Coronary artery (tissue), 2 donors: ENCODE measurements around the gene ARFGAP1.

Source experiments
- DNase-seq: peaks from one replicate; pipeline ENCODE4 v3.0.0-alpha.2; 2017; ENCODE audit warnings: low spot score
- H3K27ac ChIP-seq, 2 donors: fragments of 200-600 bp; sonication (generic); one replicate each; pipeline ENCODE4 v1.5.1; 2016 to 2019
- H3K4me3 ChIP-seq: fragments of 200-600 bp; sonication (generic); 2 replicates; pipeline ENCODE4 v1.5.1; 2016; ENCODE audit warnings: mild to moderate bottlenecking, moderate library complexity
- TF ChIP-seq, protein P1 (sequence below): fragments of 200-600 bp; sonication (generic); IDR thresholded peaks from one replicate; pipeline ENCODE4 v1.5.1; 2019; ENCODE audit warnings: antibody characterized with exemption

Gene ARFGAP1

DNA sequence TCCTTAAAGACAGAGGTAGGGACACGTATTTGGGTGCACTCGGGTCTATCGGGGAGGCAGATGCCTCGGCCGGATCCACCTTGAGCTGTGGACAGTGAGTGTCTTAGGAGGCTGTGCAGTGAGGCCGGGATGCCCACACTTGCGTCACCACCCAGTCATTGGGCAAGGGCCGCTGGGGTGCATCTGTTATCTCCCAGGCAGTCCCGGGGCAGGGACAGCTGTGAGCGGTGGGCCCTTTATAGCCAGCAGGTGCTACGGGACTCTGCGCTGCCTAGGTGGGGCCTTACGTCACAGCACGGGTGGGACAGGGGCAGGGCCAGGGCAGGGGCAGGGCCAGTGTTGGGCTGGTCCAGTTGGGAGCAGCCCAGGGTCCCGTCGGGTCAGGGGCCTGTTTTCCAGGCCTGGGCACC, 19.7 kb downstream of the ARFGAP1 start:
- DNase-seq = no peak
- TF ChIP-seq, protein P1, sequence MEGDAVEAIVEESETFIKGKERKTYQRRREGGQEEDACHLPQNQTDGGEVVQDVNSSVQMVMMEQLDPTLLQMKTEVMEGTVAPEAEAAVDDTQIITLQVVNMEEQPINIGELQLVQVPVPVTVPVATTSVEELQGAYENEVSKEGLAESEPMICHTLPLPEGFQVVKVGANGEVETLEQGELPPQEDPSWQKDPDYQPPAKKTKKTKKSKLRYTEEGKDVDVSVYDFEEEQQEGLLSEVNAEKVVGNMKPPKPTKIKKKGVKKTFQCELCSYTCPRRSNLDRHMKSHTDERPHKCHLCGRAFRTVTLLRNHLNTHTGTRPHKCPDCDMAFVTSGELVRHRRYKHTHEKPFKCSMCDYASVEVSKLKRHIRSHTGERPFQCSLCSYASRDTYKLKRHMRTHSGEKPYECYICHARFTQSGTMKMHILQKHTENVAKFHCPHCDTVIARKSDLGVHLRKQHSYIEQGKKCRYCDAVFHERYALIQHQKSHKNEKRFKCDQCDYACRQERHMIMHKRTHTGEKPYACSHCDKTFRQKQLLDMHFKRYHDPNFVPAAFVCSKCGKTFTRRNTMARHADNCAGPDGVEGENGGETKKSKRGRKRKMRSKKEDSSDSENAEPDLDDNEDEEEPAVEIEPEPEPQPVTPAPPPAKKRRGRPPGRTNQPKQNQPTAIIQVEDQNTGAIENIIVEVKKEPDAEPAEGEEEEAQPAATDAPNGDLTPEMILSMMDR = no peak
- H3K4me3 ChIP-seq = no peak overlapping the region
- no peak overlapping the region for H3K27ac ChIP-seq

DNA sequence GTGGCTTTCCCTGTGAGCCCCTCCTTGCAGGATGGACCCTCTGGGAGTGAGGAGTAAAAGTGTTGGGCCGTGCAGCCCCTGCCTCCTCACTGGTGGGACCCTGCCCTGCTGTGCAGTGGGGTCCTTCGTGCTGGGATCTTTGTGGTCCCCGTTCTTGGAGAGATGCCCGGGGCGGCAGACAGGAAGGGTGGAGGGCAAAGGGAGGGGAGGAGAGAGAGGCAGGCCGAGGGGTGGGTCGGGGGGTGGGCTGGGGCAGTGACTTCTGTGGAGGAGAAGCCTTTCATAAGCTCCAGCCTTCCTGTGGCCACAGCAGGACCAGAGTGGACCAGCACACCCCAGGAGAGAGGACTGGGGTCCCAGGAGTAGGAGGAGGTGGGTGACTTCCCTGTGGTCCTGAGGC, 20.3 kb downstream of the ARFGAP1 start, which contains the start of gene COL20A1:
Gene COL20A1 (plus strand): TSS at position 283 of the 400 bp plus-strand sequence. CDS start 1,922 bp downstream, outside the sequence.
- DNase-seq = no peak
- no peak within 1 kb of the TSS for H3K27ac ChIP-seq
- no peak within 1 kb of the TSS for H3K4me3 ChIP-seq
- TF ChIP-seq, protein P1 = no peak

DNA sequence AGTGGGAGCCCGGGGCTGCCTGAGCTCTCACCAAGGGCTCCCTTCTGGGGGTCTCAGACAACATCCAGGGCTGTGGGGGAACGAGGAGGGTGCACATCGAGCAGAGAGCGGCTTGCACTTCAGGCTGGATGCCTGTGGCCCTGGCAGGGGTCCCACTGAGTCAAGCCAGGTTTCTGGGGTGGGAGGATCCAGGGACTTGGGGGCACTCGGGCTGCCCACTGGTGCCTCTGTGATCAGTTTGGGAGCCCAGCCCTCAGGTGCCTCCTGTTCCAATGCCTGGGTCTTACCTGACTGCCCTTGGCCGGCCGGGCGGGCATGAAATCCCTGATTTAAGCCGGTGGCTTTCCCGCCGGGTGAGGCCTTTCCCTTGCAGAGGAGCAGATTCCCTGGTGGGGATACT, 20.8 kb downstream of the ARFGAP1 start:
- no peak overlapping the region for H3K4me3 ChIP-seq
- no peak for DNase-seq
- H3K27ac ChIP-seq = no peak overlapping the region
- TF ChIP-seq, protein P1 = no peak

DNA sequence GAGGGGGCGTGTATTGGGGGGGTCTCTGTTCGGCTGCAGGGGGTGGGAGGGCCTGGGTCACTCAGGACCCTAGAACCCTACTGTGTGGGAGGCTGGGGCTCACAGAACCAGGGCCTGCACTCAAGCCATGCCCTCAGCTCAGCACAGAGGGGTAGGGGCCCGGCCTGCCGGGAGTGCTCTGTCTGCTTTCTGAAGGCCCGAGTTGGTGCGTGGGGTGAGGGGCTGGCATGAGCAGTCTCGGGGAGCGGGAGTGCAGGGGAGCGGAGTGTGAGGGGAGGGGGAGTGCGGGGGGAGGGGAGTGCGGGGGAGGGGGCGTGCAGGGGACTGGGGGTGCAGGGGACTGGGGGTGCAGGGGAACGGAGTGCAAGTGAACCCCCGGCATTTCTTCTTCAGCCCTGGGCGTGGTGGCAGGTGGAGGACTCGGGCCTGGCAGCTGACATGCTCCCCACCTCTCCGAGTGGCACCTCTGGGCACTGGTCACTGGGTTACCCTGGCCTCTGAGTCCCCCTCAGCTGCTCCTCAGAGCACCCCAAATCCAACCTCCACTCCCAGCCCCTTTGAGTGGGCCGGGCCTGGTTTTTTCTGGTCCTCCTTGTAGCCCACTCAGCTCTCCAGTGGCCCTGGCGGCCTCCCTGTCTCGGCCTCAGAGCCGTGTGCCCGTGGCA, 21.4 kb downstream of the ARFGAP1 start:
- Histone ChIP-seq H3K27ac (no peak overlapping the region), H3K4me3 (no peak overlapping the region)
- DNase-seq = no peak
- TF ChIP-seq, protein P1 = no peak

DNA sequence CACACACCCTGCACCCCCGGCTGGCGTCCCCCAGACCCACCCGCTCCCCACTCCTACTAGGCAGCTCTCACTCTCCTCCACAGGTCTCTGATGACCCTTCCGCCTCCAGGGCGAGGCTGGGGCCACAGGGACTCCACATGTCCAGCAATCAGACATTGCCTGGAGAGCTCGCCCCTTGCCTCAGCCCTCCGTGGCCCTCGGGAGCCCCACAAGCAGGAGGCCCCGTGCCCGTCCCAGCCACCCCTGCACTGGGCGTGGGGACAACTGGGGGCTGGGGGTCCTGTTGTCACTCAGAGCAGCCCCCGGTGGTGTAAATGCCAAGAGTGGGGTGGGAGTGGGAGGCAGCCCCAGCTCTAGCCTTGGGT, 21.9 kb downstream of the ARFGAP1 start:
- DNase-seq = no peak
- no peak overlapping the region for H3K27ac ChIP-seq
- no peak overlapping the region for H3K4me3 ChIP-seq
- TF ChIP-seq, protein P1 = no peak

DNA sequence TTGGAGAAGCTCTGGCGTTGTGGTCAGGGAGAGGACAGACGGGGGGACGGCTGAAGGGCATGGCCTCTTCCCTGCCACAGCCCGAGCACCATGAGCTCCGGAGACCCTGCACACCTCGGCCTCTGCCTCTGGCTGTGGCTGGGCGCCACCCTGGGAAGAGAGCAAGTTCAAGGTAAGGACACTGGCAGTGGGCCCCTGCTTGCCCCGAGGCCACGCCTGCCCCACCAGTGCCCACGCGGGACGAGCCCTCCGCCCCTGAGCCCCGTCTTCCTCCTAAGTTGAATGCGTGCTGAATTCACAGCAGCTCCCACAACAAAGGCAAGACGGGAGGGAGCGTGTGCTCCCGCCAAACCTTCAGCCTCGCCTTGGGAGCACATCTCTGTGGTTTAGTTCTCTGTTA, 22.4 kb downstream of the ARFGAP1 start:
- Histone ChIP-seq H3K27ac (no peak overlapping the region), H3K4me3 (no peak overlapping the region)
- TF ChIP-seq, protein P1 = no peak
- DNase-seq = no peak

DNA sequence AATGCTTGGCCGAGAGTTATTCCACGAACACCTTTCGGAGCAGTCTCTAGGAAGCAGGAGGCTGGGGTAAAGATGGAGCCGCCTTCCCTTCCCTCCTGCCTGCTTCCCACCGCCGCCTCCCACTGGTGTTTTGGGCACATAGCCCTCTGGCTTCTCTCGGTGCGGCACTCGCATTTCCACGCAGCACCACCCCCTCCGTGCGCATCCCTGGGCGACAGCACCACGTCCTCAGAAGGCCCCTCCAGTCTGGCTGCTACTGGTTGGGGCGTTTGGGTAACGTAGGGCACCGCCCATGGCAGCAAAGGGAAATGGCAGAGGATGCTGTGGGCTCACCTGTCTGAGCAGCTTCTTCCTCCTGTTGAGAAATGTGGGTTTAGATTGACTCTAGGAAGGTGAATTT, 22.8 kb downstream of the ARFGAP1 start:
- DNase-seq = no peak
- TF ChIP-seq, protein P1 = no peak
- H3K27ac ChIP-seq = no peak overlapping the region
- no peak overlapping the region for H3K4me3 ChIP-seq
